Measurements from ENCODE around the gene HNF4A. TPM values are rescaled to one million over a fixed set of nuclear protein-coding genes. Genes with fewer than 3 reads are reported as not detected.

The HNF4A gene
- total RNA-seq, 1 donor = not detected

GRCh38 chr20:44479643-44480042 is 124.1 kb downstream of the HNF4A start:
- Histone ChIP-seq H3K4me3 (ENCODE audit: insufficient read depth, low read length) (no peak overlapping the region), H3K27me3 (ENCODE audit: insufficient read depth, low read length) (no peaks in the 10 kb centered on the region), H3K4me2 (ENCODE audit: insufficient read depth, low read length) (no peak overlapping the region), H3K9me3 (ENCODE audit: low read depth, low read length) (no peaks in the 10 kb centered on the region), H2AFZ (ENCODE audit: low read length) (no peak overlapping the region), H3K36me3 (ENCODE audit: insufficient read depth, low read length) (peaks cover 29% of the 10 kb centered on the region), H3K79me2 (ENCODE audit: insufficient read depth, low read length) (peaks cover 29% of the 10 kb centered on the region), H3K4me1 (ENCODE audit: insufficient read depth, low read length) (peaks cover 19% of the 10 kb centered on the region), H3K27ac (ENCODE audit: low read depth, low read length) (no peak overlapping the region), H4K20me1 (ENCODE audit: insufficient read depth, low read length) (no peaks in the 10 kb centered on the region)
- no peak for TF ChIP-seq CTCF (IDR thresholded peaks at IDR 0.05; ENCODE audit: extremely low read depth, low read depth, low read length)
- no peak for DNase-seq (ENCODE audit: insufficient read length, low spot score, missing footprints)

DNA sequence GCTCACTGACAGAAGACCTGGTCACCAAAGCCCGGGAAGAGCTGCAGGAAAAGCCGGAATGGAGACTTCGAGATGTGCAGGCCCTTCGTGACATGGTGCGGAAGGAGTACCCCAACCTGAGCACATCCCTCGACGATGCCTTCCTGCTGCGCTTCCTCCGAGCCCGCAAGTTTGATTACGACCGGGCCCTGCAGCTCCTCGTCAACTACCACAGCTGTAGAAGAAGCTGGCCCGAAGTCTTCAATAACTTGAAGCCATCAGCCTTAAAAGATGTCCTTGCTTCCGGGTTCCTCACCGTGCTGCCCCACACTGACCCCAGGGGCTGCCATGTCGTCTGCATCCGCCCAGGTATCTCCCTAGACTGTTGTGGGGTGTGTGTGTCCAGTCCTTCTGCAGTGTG is 124.6 kb downstream of the HNF4A start:
- no peak overlapping the region for H3K27ac ChIP-seq (ENCODE audit: low read depth, low read length)
- H4K20me1 ChIP-seq (ENCODE audit: insufficient read depth, low read length) = no peaks in the 10 kb centered on the region
- peaks cover 29% of the 10 kb centered on the region for H3K79me2 ChIP-seq (ENCODE audit: insufficient read depth, low read length)
- H3K4me3 ChIP-seq (ENCODE audit: insufficient read depth, low read length) = no peak overlapping the region
- no peak for TF ChIP-seq CTCF (IDR thresholded peaks at IDR 0.05; ENCODE audit: extremely low read depth, low read depth, low read length)
- no peak overlapping the region for H2AFZ ChIP-seq (ENCODE audit: low read length)
- H3K9me3 ChIP-seq (ENCODE audit: low read depth, low read length) = no peaks in the 10 kb centered on the region
- peaks cover 18% of the 10 kb centered on the region for H3K4me1 ChIP-seq (ENCODE audit: insufficient read depth, low read length)
- no peak overlapping the region for H3K4me2 ChIP-seq (ENCODE audit: insufficient read depth, low read length)
- peaks cover 32% of the 10 kb centered on the region for H3K36me3 ChIP-seq (ENCODE audit: insufficient read depth, low read length)
- no peaks in the 10 kb centered on the region for H3K27me3 ChIP-seq (ENCODE audit: insufficient read depth, low read length)
- DNase-seq (ENCODE audit: insufficient read length, low spot score, missing footprints) = no peak

- H3K4me1 ChIP-seq (ENCODE audit: insufficient read depth, low read length) = peaks cover 3% of the 10 kb centered on the region
- peaks cover 45% of the 10 kb centered on the region for H3K36me3 ChIP-seq (ENCODE audit: insufficient read depth, low read length)
- no peak overlapping the region for H3K4me2 ChIP-seq (ENCODE audit: insufficient read depth, low read length)
- peaks cover 12% of the 10 kb centered on the region for H3K79me2 ChIP-seq (ENCODE audit: insufficient read depth, low read length)
- H3K27me3 ChIP-seq (ENCODE audit: insufficient read depth, low read length) = no peaks in the 10 kb centered on the region
- H3K4me3 ChIP-seq (ENCODE audit: insufficient read depth, low read length) = no peak overlapping the region
- no peaks in the 10 kb centered on the region for H4K20me1 ChIP-seq (ENCODE audit: insufficient read depth, low read length)
- H2AFZ ChIP-seq (ENCODE audit: low read length) = no peak overlapping the region
- no peak for TF ChIP-seq CTCF (IDR thresholded peaks at IDR 0.05; ENCODE audit: extremely low read depth, low read depth, low read length)
- no peaks in the 10 kb centered on the region for H3K9me3 ChIP-seq (ENCODE audit: low read depth, low read length)
- no peak overlapping the region for H3K27ac ChIP-seq (ENCODE audit: low read depth, low read length)
- DNase-seq (ENCODE audit: insufficient read length, low spot score, missing footprints) = no peak
These were observed 126.4 kb downstream of the HNF4A start for GRCh38 chr20:44481719-44482416.

DNA sequence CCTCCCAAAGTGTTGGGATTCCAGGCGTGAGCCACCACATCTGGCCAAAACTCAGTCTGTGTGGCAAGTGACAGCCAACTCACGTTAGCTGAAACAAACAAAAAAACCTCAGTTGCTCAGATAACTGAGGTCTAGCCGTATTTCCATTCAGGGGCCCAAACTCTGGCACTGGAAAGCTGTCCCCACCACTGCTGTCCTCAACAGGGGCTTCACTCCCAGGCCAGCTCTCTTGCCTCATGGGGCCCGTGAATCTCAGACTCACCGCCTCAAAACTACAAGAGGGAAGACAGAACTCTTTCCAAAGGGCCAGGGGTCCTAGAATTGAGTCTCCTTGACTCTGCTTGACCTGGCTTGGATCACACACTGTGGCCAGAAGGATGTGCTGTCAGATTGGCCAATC is 127.6 kb downstream of the HNF4A start:
- Histone ChIP-seq H3K4me3 (ENCODE audit: insufficient read depth, low read length) (no peak overlapping the region), H3K4me2 (ENCODE audit: insufficient read depth, low read length) (no peak overlapping the region), H3K79me2 (ENCODE audit: insufficient read depth, low read length) (peaks cover 3% of the 10 kb centered on the region), H4K20me1 (ENCODE audit: insufficient read depth, low read length) (no peaks in the 10 kb centered on the region), H3K4me1 (ENCODE audit: insufficient read depth, low read length) (no peaks in the 10 kb centered on the region), H3K9me3 (ENCODE audit: low read depth, low read length) (no peaks in the 10 kb centered on the region), H3K36me3 (ENCODE audit: insufficient read depth, low read length) (peaks cover 48% of the 10 kb centered on the region), H2AFZ (ENCODE audit: low read length) (no peak overlapping the region), H3K27ac (ENCODE audit: low read depth, low read length) (no peak overlapping the region), H3K27me3 (ENCODE audit: insufficient read depth, low read length) (no peaks in the 10 kb centered on the region)
- DNase-seq (ENCODE audit: insufficient read length, low spot score, missing footprints) = no peak
- no peak for TF ChIP-seq CTCF (IDR thresholded peaks at IDR 0.05; ENCODE audit: extremely low read depth, low read depth, low read length)

Small RNA genes lying within 50 kb of the gene (small RNA-seq; reads per million reads assigned to genes)
- gene MIR3646 (not detected), gene RF00019 (not detected), gene RPL37AP1 (not detected)

Other genes starting within 250 kb of the HNF4A start
- gene JPH2, start 168.5 kb upstream of the HNF4A start, total RNA-seq = 1.2 and 2.2 TPM in 2 replicates
- 46.7 and 47.4 TPM in 2 replicates for gene OSER1, start 144.9 kb upstream of the HNF4A start, total RNA-seq
- 0.72 TPM in 1 of 2 replicates, not detected in the other for gene GDAP1L1, start 108.4 kb upstream of the HNF4A start, total RNA-seq
- 7.1 and 7.2 TPM in 2 replicates for gene FITM2, start 44.5 kb upstream of the HNF4A start, total RNA-seq
- not detected in 2 replicates for gene R3HDML, start 18.7 kb upstream of the HNF4A start, total RNA-seq
- gene TTPAL, start 120.2 kb downstream of the HNF4A start, total RNA-seq = 12.1 and 12.7 TPM in 2 replicates
- 167 and 191 TPM in 2 replicates for gene SERINC3, start 166.4 kb downstream of the HNF4A start, total RNA-seq
- gene PKIG, start 226.9 kb downstream of the HNF4A start, total RNA-seq = 94.6 and 107 TPM in 2 replicates